GM10266 (cell line): ENCODE measurements around the gene CALHM2.

Experiments used
- DNase-seq: peaks from one replicate; pipeline ENCODE4 v3.0.0; 2012; ENCODE audit errors: extremely low spot score
- TF ChIP-seq, protein P1 (sequence below): IDR thresholded peaks from 2 replicates; pipeline ENCODE4 v1.5.1; 2012; ENCODE audit warnings: mild to moderate bottlenecking, low read depth; ENCODE audit not compliant: control insufficient read depth, insufficient read depth; ENCODE audit errors: missing control alignments

The CALHM2 gene

DNA sequence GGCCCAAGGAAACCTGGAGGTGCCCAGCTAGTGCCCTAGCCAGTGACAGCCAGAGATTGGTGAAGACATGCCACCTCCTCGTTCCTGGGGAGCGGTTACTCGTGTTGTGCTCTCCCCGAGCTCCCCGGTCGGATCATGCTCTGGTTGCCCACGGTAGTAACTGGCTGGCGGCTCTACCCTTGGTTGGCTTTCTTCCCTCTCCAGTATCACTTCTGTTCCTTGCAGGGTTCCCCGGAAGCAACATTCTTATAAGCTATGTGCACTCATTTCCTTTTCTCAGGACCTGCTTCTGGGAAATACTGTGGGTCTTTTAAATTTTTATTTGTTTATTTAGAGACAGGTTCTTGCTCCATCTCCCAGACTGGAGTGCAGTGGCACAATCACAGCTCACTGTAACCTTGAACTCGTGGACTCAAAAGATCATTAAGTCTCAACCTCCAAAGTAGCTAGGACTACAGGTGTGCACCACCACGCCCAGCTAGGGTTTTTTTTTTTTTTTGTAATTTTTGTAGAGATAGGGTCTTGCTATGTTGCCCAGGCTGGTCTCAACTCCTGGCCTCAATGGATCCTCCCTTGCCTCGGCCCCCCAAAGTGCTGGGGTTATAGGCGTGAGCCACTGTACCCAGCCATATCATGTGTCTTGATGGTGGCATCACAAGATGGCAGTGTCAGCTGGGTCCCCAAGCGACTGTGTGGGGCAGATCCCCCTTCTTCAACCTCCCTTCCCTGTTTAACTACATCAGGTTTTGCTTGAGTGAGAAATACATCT lies 13.4 kb upstream of the CALHM2 start:
- no peak for DNase-seq
- TF ChIP-seq, protein P1, sequence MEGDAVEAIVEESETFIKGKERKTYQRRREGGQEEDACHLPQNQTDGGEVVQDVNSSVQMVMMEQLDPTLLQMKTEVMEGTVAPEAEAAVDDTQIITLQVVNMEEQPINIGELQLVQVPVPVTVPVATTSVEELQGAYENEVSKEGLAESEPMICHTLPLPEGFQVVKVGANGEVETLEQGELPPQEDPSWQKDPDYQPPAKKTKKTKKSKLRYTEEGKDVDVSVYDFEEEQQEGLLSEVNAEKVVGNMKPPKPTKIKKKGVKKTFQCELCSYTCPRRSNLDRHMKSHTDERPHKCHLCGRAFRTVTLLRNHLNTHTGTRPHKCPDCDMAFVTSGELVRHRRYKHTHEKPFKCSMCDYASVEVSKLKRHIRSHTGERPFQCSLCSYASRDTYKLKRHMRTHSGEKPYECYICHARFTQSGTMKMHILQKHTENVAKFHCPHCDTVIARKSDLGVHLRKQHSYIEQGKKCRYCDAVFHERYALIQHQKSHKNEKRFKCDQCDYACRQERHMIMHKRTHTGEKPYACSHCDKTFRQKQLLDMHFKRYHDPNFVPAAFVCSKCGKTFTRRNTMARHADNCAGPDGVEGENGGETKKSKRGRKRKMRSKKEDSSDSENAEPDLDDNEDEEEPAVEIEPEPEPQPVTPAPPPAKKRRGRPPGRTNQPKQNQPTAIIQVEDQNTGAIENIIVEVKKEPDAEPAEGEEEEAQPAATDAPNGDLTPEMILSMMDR: no peak

DNA sequence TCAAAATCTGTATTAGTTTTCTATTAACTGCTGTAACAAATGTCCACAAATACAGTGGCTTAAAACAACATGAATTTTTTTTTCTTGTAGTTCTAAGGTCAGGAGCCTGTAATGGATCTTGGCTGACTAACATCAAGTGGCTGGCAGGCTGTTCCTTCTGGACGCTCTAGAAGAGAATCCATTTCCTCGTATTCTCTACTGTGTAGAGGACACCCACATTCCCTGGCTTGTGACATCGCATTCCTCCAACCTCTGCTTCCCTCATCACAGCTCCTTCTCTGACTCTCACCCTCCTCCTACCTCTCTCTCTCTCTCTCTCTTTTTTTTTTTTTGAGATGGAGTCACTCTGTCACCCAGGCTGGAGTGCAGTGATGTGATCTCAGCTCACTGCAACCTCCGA lies 11.3 kb upstream of the CALHM2 start:
- TF ChIP-seq, protein P1: no peak
- no peak for DNase-seq

GRCh38 chr10:103459615-103460014 lies 7.4 kb upstream of the CALHM2 start:
- DNase-seq: no peak
- TF ChIP-seq, protein P1: no peak

DNA sequence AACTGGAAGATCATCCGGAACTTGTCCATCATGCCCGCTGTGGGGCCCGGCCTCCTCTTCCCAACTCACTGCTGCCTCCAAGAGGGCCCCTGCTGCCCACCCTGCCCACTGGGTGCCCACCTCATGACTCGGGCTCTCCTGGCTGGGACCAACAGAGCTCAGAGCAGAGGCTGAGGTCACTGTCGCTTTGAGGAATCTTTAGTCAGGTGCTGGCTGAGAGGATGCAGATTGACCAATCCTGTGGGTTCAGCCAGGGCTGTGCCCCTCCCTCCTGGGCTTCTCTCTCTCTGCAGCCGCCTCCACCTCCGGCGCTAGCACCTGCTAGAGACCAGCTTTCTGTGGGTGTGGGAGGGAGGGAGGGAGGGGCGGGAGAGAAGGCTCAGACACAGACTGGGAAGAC lies 6.5 kb upstream of the CALHM2 start, which contains the start of gene CALHM1:
Gene CALHM1 (minus strand): TSS at position 181 of the 400 bp plus-strand sequence. CDS start 149 bp downstream, at position 32.
- peak; percentile 83 for DNase-seq
- TF ChIP-seq, protein P1: no peak

- TF ChIP-seq, protein P1: no peak
- DNase-seq: no peak
Observed at GRCh38 chr10:103457896-103458583, 5.9 kb upstream of the CALHM2 start.

DNA sequence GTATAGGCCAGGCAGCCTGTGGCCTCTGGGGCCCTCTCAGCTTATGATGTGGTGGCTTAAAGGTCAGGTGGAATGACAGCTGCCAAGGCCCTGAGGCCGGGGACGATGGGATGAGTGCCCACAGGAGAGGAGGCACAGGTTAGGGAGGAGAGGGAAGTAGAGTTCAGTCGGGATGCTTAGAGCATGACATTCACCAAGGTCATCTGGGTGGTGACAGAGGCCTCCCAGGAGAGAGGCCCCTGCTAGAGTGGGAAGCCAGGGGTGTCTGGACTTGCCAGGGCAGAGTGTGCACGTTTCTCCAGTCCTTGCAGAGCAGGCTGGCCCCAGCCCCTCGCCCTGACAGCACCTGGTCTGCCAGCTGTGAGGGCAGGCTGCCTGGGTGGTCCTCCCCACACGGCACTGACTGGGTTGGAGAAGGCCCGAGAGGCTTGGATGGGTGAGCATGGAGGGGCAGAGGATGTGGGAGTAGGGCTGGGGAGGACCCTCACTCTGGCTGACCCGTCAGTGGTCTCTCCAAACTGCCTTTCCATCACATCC lies 5.1 kb upstream of the CALHM2 start:
- DNase-seq: no peak
- TF ChIP-seq, protein P1: no peak

- TF ChIP-seq, protein P1: no peak
- no peak for DNase-seq
Observed at GRCh38 chr10:103456074-103456660, 4.0 kb upstream of the CALHM2 start.
